Liver (tissue), 3 donors: ENCODE results near the gene SH3RF3.

ENCODE experiments used
- CTCF ChIP-seq: fragments of 150-350 bp; IDR thresholded peaks from 2 replicates; pipeline ENCODE4 v1.5.1; 2017; ENCODE audit warnings: improper control_type of control experiment, low read depth, low read length; ENCODE audit not compliant: missing input control
- EGR1 ChIP-seq, 2 donors: IDR thresholded peaks; 2 replicates each; pipeline ENCODE4 v1.6.1; 2016 to 2018; ENCODE audit warnings: antibody characterized with exemption in 2 of 2, low read depth in 2 of 2
- FOXA1 ChIP-seq: IDR thresholded peaks from 2 replicates; pipeline ENCODE4 v1.6.1; 2016; ENCODE audit warnings: antibody characterized with exemption
- HNF4G ChIP-seq: IDR thresholded peaks from 2 replicates; pipeline ENCODE4 v1.6.1; 2016; ENCODE audit warnings: antibody characterized with exemption
- JUND ChIP-seq, 2 donors: IDR thresholded peaks; 2 replicates each; pipeline ENCODE4 v1.6.1; 2016; ENCODE audit warnings: antibody characterized with exemption in 2 of 2
- RAD21 ChIP-seq, 2 donors: IDR thresholded peaks; 2 replicates each; pipeline ENCODE4 v1.6.1; 2016; ENCODE audit warnings: antibody characterized with exemption in 2 of 2, mild to moderate bottlenecking in 2 of 2
- REST ChIP-seq: IDR thresholded peaks from 2 replicates; pipeline ENCODE4 v1.6.1; 2016; ENCODE audit warnings: antibody characterized with exemption, mild to moderate bottlenecking
- TAF1 ChIP-seq: conservative IDR thresholded peaks from 2 replicates; pipeline ENCODE4 v1.6.1; 2016; ENCODE audit warnings: antibody characterized with exemption, mild to moderate bottlenecking
- YY1 ChIP-seq: IDR thresholded peaks from 2 replicates; pipeline ENCODE4 v1.6.1; 2016; ENCODE audit warnings: antibody characterized with exemption, mild to moderate bottlenecking
- ZBTB33 ChIP-seq: IDR thresholded peaks from 2 replicates; pipeline ENCODE4 v1.6.1; 2016; ENCODE audit warnings: antibody characterized with exemption
- TF ChIP-seq, protein P1 (sequence below): IDR thresholded peaks from 2 replicates; pipeline ENCODE4 v1.6.1; 2016; ENCODE audit warnings: antibody characterized with exemption
- TF ChIP-seq, protein P2 (sequence below): IDR thresholded peaks from 2 replicates; pipeline ENCODE4 v1.6.1; 2016; ENCODE audit warnings: antibody characterized with exemption
- donor health status: healthy.
- donor health status: healthy.

DNA sequence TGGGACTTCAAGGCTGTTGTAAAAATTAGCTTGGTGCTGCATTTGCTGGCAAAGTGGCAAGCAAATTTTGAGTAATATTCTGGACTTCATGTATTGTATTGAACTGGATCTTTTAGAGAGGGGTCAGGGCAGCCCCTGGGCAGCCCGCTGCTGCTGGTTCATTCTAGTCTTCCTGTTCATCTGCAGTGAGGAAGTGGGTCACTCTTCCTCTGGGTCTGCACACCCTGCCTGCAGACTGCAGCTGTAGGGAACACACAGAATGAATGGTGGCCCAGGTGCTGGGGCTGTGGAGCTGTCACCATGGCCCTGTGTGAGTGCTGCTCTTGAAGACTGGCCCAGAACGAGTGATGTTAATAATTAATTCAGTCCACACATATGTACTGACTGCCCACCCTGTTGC, 9.4 kb downstream of the SH3RF3 start:
- no peak for TF ChIP-seq CTCF
- no peak for TF ChIP-seq EGR1 (IDR thresholded peaks at IDR 0.05; ENCODE audit: low read depth in 2 of 2)
- TF ChIP-seq TAF1, result no peak
- no peak for TF ChIP-seq YY1
- no peak for TF ChIP-seq REST
- no peak for TF ChIP-seq ZBTB33
- no peak for TF ChIP-seq FOXA1
- TF ChIP-seq, protein P1, sequence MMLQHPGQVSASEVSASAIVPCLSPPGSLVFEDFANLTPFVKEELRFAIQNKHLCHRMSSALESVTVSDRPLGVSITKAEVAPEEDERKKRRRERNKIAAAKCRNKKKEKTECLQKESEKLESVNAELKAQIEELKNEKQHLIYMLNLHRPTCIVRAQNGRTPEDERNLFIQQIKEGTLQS, result no peak
- TF ChIP-seq JUND (IDR thresholded peaks at IDR 0.05), result no peak
- no peak for TF ChIP-seq HNF4G
- TF ChIP-seq RAD21 (IDR thresholded peaks at IDR 0.05), result no peak
- TF ChIP-seq, protein P2, sequence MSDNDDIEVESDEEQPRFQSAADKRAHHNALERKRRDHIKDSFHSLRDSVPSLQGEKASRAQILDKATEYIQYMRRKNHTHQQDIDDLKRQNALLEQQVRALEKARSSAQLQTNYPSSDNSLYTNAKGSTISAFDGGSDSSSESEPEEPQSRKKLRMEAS, result no peak
